H9 (cell line): ENCODE results near the gene NRXN3. TPM values are rescaled to one million over a fixed set of nuclear protein-coding genes. Genes with fewer than 3 reads are reported as not detected.

ENCODE experiments used
- DNase-seq: peaks from one replicate; pipeline ENCODE4 v3.0.0-alpha.2; 2017
- H2AFZ ChIP-seq: one replicate; pipeline ENCODE4 v1.6.1; 2013; ENCODE audit warnings: mild to moderate bottlenecking, low read length, control low read depth, moderate library complexity
- H2AK5ac ChIP-seq: 2 replicates; pipeline ENCODE4 v1.6.1; 2013; ENCODE audit warnings: low read length, control low read depth, mixed read lengths; ENCODE audit not compliant: insufficient read length
- H2BK120ac ChIP-seq: one replicate; pipeline ENCODE4 v1.6.1; 2013; ENCODE audit warnings: low read depth, mild to moderate bottlenecking, low read length, control low read depth, inconsistent platforms; ENCODE audit not compliant: poor library complexity, severe bottlenecking
- H2BK12ac ChIP-seq: 2 replicates; pipeline ENCODE4 v1.6.1; 2013; ENCODE audit warnings: low read length, control low read depth, mixed read lengths, low read depth; ENCODE audit not compliant: insufficient read length
- H2BK15ac ChIP-seq: 2 replicates; pipeline ENCODE4 v1.6.1; 2013; ENCODE audit warnings: low read depth, low read length, control low read depth
- H2BK20ac ChIP-seq: one replicate; pipeline ENCODE4 v1.6.1; 2013; ENCODE audit warnings: low read depth, mild to moderate bottlenecking, low read length, control low read depth, inconsistent platforms; ENCODE audit not compliant: poor library complexity, severe bottlenecking
- H2BK5ac ChIP-seq: 2 replicates; pipeline ENCODE4 v1.6.1; 2013; ENCODE audit warnings: low read length, control low read depth, mixed read lengths; ENCODE audit not compliant: insufficient read length
- H3K14ac ChIP-seq: 2 replicates; pipeline ENCODE4 v1.6.1; 2013; ENCODE audit warnings: low read length, control low read depth; ENCODE audit not compliant: insufficient read depth
- H3K18ac ChIP-seq: 2 replicates; pipeline ENCODE4 v1.6.1; 2013; ENCODE audit warnings: low read depth, mild to moderate bottlenecking, mixed read lengths, low read length, control low read depth; ENCODE audit not compliant: insufficient read length
- H3K23ac ChIP-seq: 2 replicates; pipeline ENCODE4 v1.6.1; 2013; ENCODE audit warnings: low read length, control low read depth, mixed read lengths, low read depth; ENCODE audit not compliant: insufficient read length
- H3K23me2 ChIP-seq: 2 replicates; pipeline ENCODE4 v1.6.1; 2013; ENCODE audit warnings: low read depth, mild to moderate bottlenecking, mixed read lengths, low read length, control low read depth; ENCODE audit not compliant: insufficient read length, poor library complexity, severe bottlenecking
- H3K27ac ChIP-seq: 2 replicates; pipeline ENCODE4 v1.5.1; 2013; ENCODE audit warnings: low read length, control low read depth, mixed read lengths, low read depth; ENCODE audit not compliant: insufficient read length
- H3K27me3 ChIP-seq: 2 replicates; pipeline ENCODE4 v1.6.1; 2013; ENCODE audit warnings: low read length, control low read depth, inconsistent platforms; ENCODE audit not compliant: insufficient read depth
- H3K4ac ChIP-seq: 2 replicates; pipeline ENCODE4 v1.6.1; 2013; ENCODE audit warnings: low read depth, mild to moderate bottlenecking, control low read depth, inconsistent platforms, low read length, moderate library complexity
- H3K4me1 ChIP-seq: 2 replicates; pipeline ENCODE4 v1.6.1; 2013; ENCODE audit warnings: low read length, control low read depth, inconsistent platforms; ENCODE audit not compliant: insufficient read depth
- H3K4me2 ChIP-seq: 2 replicates; pipeline ENCODE4 v1.6.1; 2013; ENCODE audit warnings: low read length, control low read depth, mixed read lengths; ENCODE audit not compliant: insufficient read length, insufficient read depth
- H3K56ac ChIP-seq: 2 replicates; pipeline ENCODE4 v1.6.1; 2013; ENCODE audit warnings: low read depth, mild to moderate bottlenecking, mixed read lengths, low read length, control low read depth; ENCODE audit not compliant: insufficient read length
- H3K79me1 ChIP-seq: 2 replicates; pipeline ENCODE4 v1.6.1; 2013; ENCODE audit warnings: low read depth, mild to moderate bottlenecking, moderate library complexity, low read length, control low read depth, inconsistent platforms; ENCODE audit not compliant: insufficient read depth, poor library complexity, severe bottlenecking
- H3K79me2 ChIP-seq: 2 replicates; pipeline ENCODE4 v1.6.1; 2013; ENCODE audit warnings: low read length, control low read depth, inconsistent platforms; ENCODE audit not compliant: insufficient read depth
- H3K9ac ChIP-seq: 2 replicates; pipeline ENCODE4 v1.6.1; 2013; ENCODE audit warnings: low read length, control low read depth, mixed read lengths; ENCODE audit not compliant: insufficient read length; ENCODE audit errors: extremely low read depth
- H3K9me3 ChIP-seq: one replicate; pipeline ENCODE4 v1.6.1; 2013; ENCODE audit warnings: low read depth, low read length, inconsistent platforms; ENCODE audit not compliant: control insufficient read depth
- H3T11ph ChIP-seq: one replicate; pipeline ENCODE4 v1.6.1; 2013; ENCODE audit warnings: mild to moderate bottlenecking, low read length, control low read depth, inconsistent platforms
- H4K20me1 ChIP-seq: one replicate; pipeline ENCODE4 v1.6.1; 2013; ENCODE audit not compliant: control insufficient read depth, insufficient read length, insufficient read depth
- H4K5ac ChIP-seq: 2 replicates; pipeline ENCODE4 v1.6.1; 2013; ENCODE audit warnings: low read depth, mild to moderate bottlenecking, mixed read lengths, low read length, control low read depth; ENCODE audit not compliant: insufficient read length
- H4K8ac ChIP-seq: replicated peaks from 2 replicates; pipeline ENCODE4 v1.6.1; 2013; ENCODE audit warnings: low read length, control low read depth, mixed read lengths, low read depth; ENCODE audit not compliant: insufficient read length
- H4K91ac ChIP-seq: 2 replicates; pipeline ENCODE4 v1.6.1; 2013; ENCODE audit warnings: low read depth, mild to moderate bottlenecking, moderate library complexity, mixed read lengths, low read length, control low read depth; ENCODE audit not compliant: insufficient read length
- H3K27ac Mint-ChIP-seq, 3 experiments: 2 replicates in 2 of 3; 3 replicates in 1 of 3; pipeline ENCODE4 v1.8.0; 2020 to 2021; ENCODE audit warnings: mixed read lengths in 3 of 3, mild to moderate bottlenecking in 1 of 3, moderate library complexity in 1 of 3
- H3K27me3 Mint-ChIP-seq: 2 replicates; pipeline ENCODE4 v1.8.0; 2021; ENCODE audit warnings: low read depth, mild to moderate bottlenecking, moderate library complexity, mixed read lengths
- H3K36me3 Mint-ChIP-seq, 3 experiments: 2 replicates in 2 of 3; 3 replicates in 1 of 3; pipeline ENCODE4 v1.8.0; 2020 to 2021; ENCODE audit warnings: low read depth in 3 of 3, mixed read lengths in 3 of 3; ENCODE audit not compliant: insufficient read depth in 1 of 3
- H3K4me1 Mint-ChIP-seq, 2 experiments: 2 replicates each; pipeline ENCODE4 v1.8.0; 2020; ENCODE audit warnings: mixed read lengths in 2 of 2
- H3K4me3 Mint-ChIP-seq, 2 experiments: 2 replicates in 1 of 2; 3 replicates in 1 of 2; pipeline ENCODE4 v1.8.0; 2020 to 2021; ENCODE audit warnings: mild to moderate bottlenecking in 2 of 2, mixed read lengths in 2 of 2, moderate library complexity in 1 of 2
- H3K9me3 Mint-ChIP-seq, 2 experiments: 2 replicates in 1 of 2; 3 replicates in 1 of 2; pipeline ENCODE4 v1.8.0; 2020; ENCODE audit warnings: mild to moderate bottlenecking in 2 of 2, mixed read lengths in 2 of 2, moderate library complexity in 1 of 2
- WGBS: extraction: QIAGEN DNeasy Blood & Tissue Kit; methylation state at CpG from one replicate; pipeline ENCODE4 v1.1.7; 2013; ENCODE audit warnings: missing lambda C conversion rate, low lambda C conversion rate, mixed read lengths; ENCODE audit not compliant: insufficient read length; ENCODE audit errors: extremely low coverage; 5-methylcytosine and 5-hydroxymethylcytosine counted together
- total RNA-seq: library from RNA; stranded (reverse); gene quantifications from 2 replicates; pipeline ENCODE4 v1.2.1, GENCODE V29; 2021
- TF ChIP-seq, protein P1 (sequence below): fragments of 200-600 bp; sonication (generic); conservative IDR thresholded peaks from 3 replicates; pipeline ENCODE4 v1.8.0; 2021; ENCODE audit warnings: antibody characterized with exemption, mild to moderate bottlenecking

The NRXN3 gene
- total RNA-seq, 1 experiment from 2014 or later: 1.8 TPM

GRCh38 chr14:79274641-79275291 is 1104.6 kb downstream of the NRXN3 start:
- Histone ChIP-seq H3K56ac (no peak overlapping the region), H4K91ac (no peak overlapping the region), H4K8ac (no peak overlapping the region), H4K5ac (no peak overlapping the region), H2BK120ac (no peak overlapping the region), H3K27me3 (peaks cover 5% of the 10 kb centered on the region), H2BK20ac (no peak overlapping the region), H3K23ac (no peak overlapping the region), H3K4me2 (no peak overlapping the region), H4K20me1 (no peaks in the 10 kb centered on the region), H3K14ac (no peak overlapping the region), H2BK5ac (no peak overlapping the region), H2BK12ac (no peak overlapping the region), H3K9ac (no peak overlapping the region), H3K79me1 (no peaks in the 10 kb centered on the region), H2BK15ac (no peak overlapping the region), H3K79me2 (no peaks in the 10 kb centered on the region), H3K9me3 (no peaks in the 10 kb centered on the region), H2AK5ac (no peak overlapping the region), H3K18ac (no peak overlapping the region), H3T11ph (no peak overlapping the region), H2AFZ (no peak overlapping the region), H3K4ac (no peak overlapping the region), H3K4me1 (no peaks in the 10 kb centered on the region), H3K23me2 (peaks cover 13% of the 10 kb centered on the region), H3K27ac (no peak overlapping the region)
- TF ChIP-seq, protein P1, sequence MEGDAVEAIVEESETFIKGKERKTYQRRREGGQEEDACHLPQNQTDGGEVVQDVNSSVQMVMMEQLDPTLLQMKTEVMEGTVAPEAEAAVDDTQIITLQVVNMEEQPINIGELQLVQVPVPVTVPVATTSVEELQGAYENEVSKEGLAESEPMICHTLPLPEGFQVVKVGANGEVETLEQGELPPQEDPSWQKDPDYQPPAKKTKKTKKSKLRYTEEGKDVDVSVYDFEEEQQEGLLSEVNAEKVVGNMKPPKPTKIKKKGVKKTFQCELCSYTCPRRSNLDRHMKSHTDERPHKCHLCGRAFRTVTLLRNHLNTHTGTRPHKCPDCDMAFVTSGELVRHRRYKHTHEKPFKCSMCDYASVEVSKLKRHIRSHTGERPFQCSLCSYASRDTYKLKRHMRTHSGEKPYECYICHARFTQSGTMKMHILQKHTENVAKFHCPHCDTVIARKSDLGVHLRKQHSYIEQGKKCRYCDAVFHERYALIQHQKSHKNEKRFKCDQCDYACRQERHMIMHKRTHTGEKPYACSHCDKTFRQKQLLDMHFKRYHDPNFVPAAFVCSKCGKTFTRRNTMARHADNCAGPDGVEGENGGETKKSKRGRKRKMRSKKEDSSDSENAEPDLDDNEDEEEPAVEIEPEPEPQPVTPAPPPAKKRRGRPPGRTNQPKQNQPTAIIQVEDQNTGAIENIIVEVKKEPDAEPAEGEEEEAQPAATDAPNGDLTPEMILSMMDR: peak; percentile 18; the same call in 1 of the 3 replicates
- no peaks in the 10 kb centered on the region for H3K9me3 Mint-ChIP-seq
- H3K4me3 Mint-ChIP-seq: no peak overlapping the region
- H3K27me3 Mint-ChIP-seq: peaks cover 44% of the 10 kb centered on the region
- no peak overlapping the region for H3K27ac Mint-ChIP-seq
- no CpG with 5 or more reads among the region's 2 CpGs for WGBS
- peaks cover 16% of the 10 kb centered on the region in 2 experiments; a peak in 3 of 4 replicates for H3K4me1 Mint-ChIP-seq
- H3K36me3 Mint-ChIP-seq: no peaks in the 10 kb centered on the region; a peak in 1 of 7 replicates
- no peak for DNase-seq
